GM12878 (cell line): ENCODE measurements around the gene PQBP1. TPM values are rescaled to one million over a fixed set of nuclear protein-coding genes. Genes with fewer than 3 reads are reported as not detected.

Experiments
- ATAC-seq: fragments of 200-7000 bp; cut with Tn5 transposase; 3 replicates; pipeline ENCODE4 v1.9.1; 2020; ENCODE audit warnings: mild to moderate bottlenecking, moderate library complexity
- BruUV-seq: library from RNA; stranded (reverse); fragments of 400-500 nt; replicated peaks from 2 replicates; lab custom pipeline; 2021; lab: Mats Ljungman, UMichigan
- CTCF ChIA-PET: fragments of 300-600 bp; sonication (Branson Sonifier 250); formaldehyde crosslinking; extraction: SDS; loops from one replicate; lab custom pipeline; 2021; ENCODE audit warnings: inconsistent platforms; lab: Yijun Ruan, JAX
- POLR2A ChIA-PET: fragments of 350-600 bp; formaldehyde crosslinking; extraction: SDS; loops from one replicate; lab custom pipeline; 2021; ENCODE audit warnings: inconsistent platforms; lab: Charles Lee
- RAD21 ChIA-PET: fragments of 300-600 bp; sonication (Branson Sonifier 250); formaldehyde crosslinking; loops from one replicate; lab custom pipeline; 2023; ENCODE audit warnings: antibody characterized with exemption; ENCODE audit not compliant: unreplicated experiment; lab: Charles Lee
- SMC1A ChIA-PET: fragments of 300-600 bp; sonication (Branson Sonifier 250); formaldehyde crosslinking; loops from one replicate; lab custom pipeline; 2023; ENCODE audit not compliant: unreplicated experiment, uncharacterized antibody; lab: Charles Lee
- DNase-seq: peaks from one replicate; pipeline ENCODE4 v3.0.0-alpha.2; 2011; ENCODE audit warnings: low read depth, low spot score
- FAIRE-seq: peaks from 3 replicates; lab custom pipeline; 2011; peaks lifted over from hg19 to GRCh38; lab: Jason Lieb, UNC
- H2AFZ ChIP-seq: 2 replicates; pipeline ENCODE4 v1.6.0; 2011; ENCODE audit warnings: low read depth, low read length, control low read depth; ENCODE audit not compliant: control insufficient read depth
- H3K27ac ChIP-seq: 2 replicates; pipeline ENCODE4 v1.5.1; 2011; ENCODE audit warnings: control low read depth; ENCODE audit not compliant: control insufficient read depth, insufficient read depth
- H3K27me3 ChIP-seq, 2 experiments: replicated peaks in 1 of 2; 2 replicates each; pipeline versions ENCODE4 v1.6.0 to v1.6.1; 2011; ENCODE audit warnings: low read length in 1 of 2; ENCODE audit not compliant: control insufficient read depth in 2 of 2, insufficient read depth in 2 of 2
- H3K36me3 ChIP-seq, 2 experiments: 2 replicates each; pipeline ENCODE4 v1.5.1; 2011; ENCODE audit warnings: low read length in 1 of 2; ENCODE audit not compliant: control insufficient read depth in 2 of 2, insufficient read depth in 2 of 2
- H3K4me1 ChIP-seq: 2 replicates; pipeline ENCODE4 v1.6.1; 2011; ENCODE audit warnings: mild to moderate bottlenecking, low read length, moderate library complexity, mixed read lengths; ENCODE audit not compliant: control insufficient read depth, insufficient read depth
- H3K4me2 ChIP-seq: 2 replicates; pipeline ENCODE4 v1.6.0; 2011; ENCODE audit warnings: control low read depth; ENCODE audit not compliant: control insufficient read depth, insufficient read depth
- H3K4me3 ChIP-seq: fragments of 200-600 bp; sonication (generic); 2 replicates; pipeline ENCODE4 v1.5.1; 2016
- H3K79me2 ChIP-seq: 2 replicates; pipeline ENCODE4 v1.6.0; 2011; ENCODE audit warnings: low read length; ENCODE audit not compliant: control insufficient read depth, insufficient read depth
- H3K9ac ChIP-seq: 2 replicates; pipeline ENCODE4 v1.8.0; 2011; ENCODE audit warnings: low read length, control low read depth, mixed read lengths; ENCODE audit not compliant: control insufficient read depth, insufficient read depth
- H3K9me3 ChIP-seq: replicated peaks from 3 replicates; pipeline ENCODE4 v1.5.1; 2011; ENCODE audit warnings: mild to moderate bottlenecking, low read length; ENCODE audit not compliant: control insufficient read depth, insufficient read depth
- H4K20me1 ChIP-seq: 2 replicates; pipeline ENCODE4 v1.6.0; 2011; ENCODE audit not compliant: control insufficient read depth, insufficient read depth
- CEBPB ChIP-seq, 2 experiments: fragments of 150-350 bp in 1 of 2; IDR thresholded peaks; 2 replicates each; pipeline ENCODE4 v1.6.1; 2012 to 2014; ENCODE audit warnings: low read depth in 2 of 2, low read length in 2 of 2, borderline replicate concordance in 1 of 2, inconsistent platforms in 1 of 2
- CHD4 ChIP-seq: fragments of 200-600 bp; sonication (generic); IDR thresholded peaks from 2 replicates; pipeline ENCODE4 v1.6.1; 2016; ENCODE audit warnings: mild to moderate bottlenecking
- CUX1 ChIP-seq: IDR thresholded peaks from 2 replicates; pipeline ENCODE4 v1.6.1; 2012; ENCODE audit warnings: improper control_type of control experiment, low read depth, low read length; ENCODE audit not compliant: insufficient replicate concordance
- IKZF2 ChIP-seq, 2 experiments: fragments of 450-650 bp; IDR thresholded peaks; 2 replicates each; pipeline ENCODE4 v1.6.1; 2017; ENCODE audit warnings: mild to moderate bottlenecking in 2 of 2, moderate library complexity in 2 of 2
- JUNB ChIP-seq: IDR thresholded peaks from 2 replicates; pipeline ENCODE4 v1.6.1; 2016; ENCODE audit warnings: antibody characterized with exemption, mild to moderate bottlenecking
- RELB ChIP-seq: fragments of 450-650 bp; IDR thresholded peaks from 2 replicates; pipeline ENCODE4 v1.6.1; 2017; ENCODE audit warnings: low read depth, mild to moderate bottlenecking, moderate library complexity
- RFX5 ChIP-seq: IDR thresholded peaks from 2 replicates; pipeline ENCODE4 v1.6.1; 2011; ENCODE audit warnings: low read depth, low read length, improper control_type of control experiment
- TBL1XR1 ChIP-seq: IDR thresholded peaks from 2 replicates; pipeline ENCODE4 v1.6.1; 2012; ENCODE audit warnings: low read depth, low read length, improper control_type of control experiment
- TCF12 ChIP-seq: IDR thresholded peaks from 2 replicates; pipeline ENCODE4 v1.6.1; 2011; ENCODE audit warnings: low read depth, mild to moderate bottlenecking, low read length
- WRNIP1 ChIP-seq: IDR thresholded peaks from 2 replicates; pipeline ENCODE4 v1.6.1; 2011; ENCODE audit warnings: low read depth, low read length, improper control_type of control experiment, borderline replicate concordance
- ZNF217 ChIP-seq: fragments of 450-650 bp; IDR thresholded peaks from 2 replicates; pipeline ENCODE4 v1.6.1; 2017; ENCODE audit warnings: antibody characterized with exemption, mild to moderate bottlenecking
- WGBS: methylation state at CpG from one replicate; pipeline ENCODE4 v1.1.6; 2016; ENCODE audit warnings: low lambda C conversion rate; ENCODE audit not compliant: insufficient replicate concordance, insufficient coverage; ENCODE audit errors: missing lambda C conversion rate; 5-methylcytosine and 5-hydroxymethylcytosine counted together
- in situ Hi-C: fragments of 300-500 bp; cut with MboI; formaldehyde crosslinking; loops from 9 replicates; pipeline ENCODE4 v1.14.3; 2018; ENCODE audit warnings: mixed read lengths
- intact Hi-C: fragments of 100-400 bp; cut with micrococcal nuclease; formaldehyde crosslinking; loops from one replicate; pipeline ENCODE4 v1.14.2; 2022; ENCODE audit not compliant: unreplicated experiment
- polyA plus RNA-seq, 11 experiments: library from polyadenylated mRNA; depleted of rRNA in 4 of 11; unstranded in 6 of 11; stranded (reverse) in 5 of 11; fragments of >200 nt; fragmentation: Nextera tagmentation in 4 of 11; fragmentation: Illumina TruSeq in 1 of 11; extraction: Ambion mirVana in 4 of 11; extraction: Trizol in 1 of 11; gene quantifications; 1 replicate in 1 of 11; 2 replicates in 10 of 11; pipeline versions ENCODE4 v1.2.1 to v1.2.3, GENCODE V29; 2011 to 2016; ENCODE audit warnings: inconsistent platforms in 2 of 11, missing spikeins in 2 of 11, low read depth in 1 of 11
- total RNA-seq, 4 experiments: library from RNA; depleted of rRNA in 3 of 4; stranded (reverse); fragments of >200 nt in 3 of 4; fragmentation: Illumina TruSeq in 1 of 4; extraction: Trizol in 1 of 4; gene quantifications; 2 replicates each; pipeline versions ENCODE4 v1.2.1 to v1.2.3, GENCODE V29; 2013 to 2021

Gene PQBP1
- total and polyA plus RNA-seq, 10 of the 15 experiments (the other 5 are each of a cell fraction or from before 2014, with no cell fraction given), result 12.5 to 74.8 (median 68.5) TPM

- Histone ChIP-seq H4K20me1 (no peaks in the 10 kb centered on the region), H3K36me3 (peaks cover 0 to 17% of the 10 kb centered on the region in 2 experiments; a peak in 3 of 4 replicates), H3K27ac (peak overlapping the region; percentile 95), H3K4me3 (no peak overlapping the region), H3K79me2 (peaks cover 45% of the 10 kb centered on the region), H3K4me1 (peaks cover 65% of the 10 kb centered on the region), H2AFZ (no peak overlapping the region), H3K27me3 (no peaks in the 10 kb centered on the region), H3K4me2 (peak overlapping the region; percentile 88), H3K9me3 (no peaks in the 10 kb centered on the region; the same call in 2 of the 3 replicates), H3K9ac (peak overlapping the region; percentile 63)
- ChIA-PET RAD21 (interaction anchor here (0.8 to 3.2 kb wide), 6 partner anchors 10 to 292 kb away, joined by 3 to 17 read pairs (median 4); partner anchors contain the start of genes PQBP1, TFE3 and TIMM17B), SMC1A (interaction anchor here (1.1 to 2.5 kb wide), 6 partner anchors 11 to 203 kb away, joined by 3 to 8 read pairs (median 4); no protein-coding TSS in a partner anchor), POLR2A (interaction anchor here (0.5 to 3.4 kb wide), 12 partner anchors 12 to 368 kb away, joined by 3 to 21 read pairs (median 5); partner anchors contain the start of genes HDAC6, OTUD5, PIM2 and PQBP1), CTCF (interaction anchor here (0.8 to 2.5 kb wide), 6 partner anchors 9 to 233 kb away, joined by 3 to 9 read pairs (median 3); no protein-coding TSS in a partner anchor)
- DNase-seq (peak; percentile 59), FAIRE-seq (no peak), ATAC-seq (peak; percentile 24)
- intact Hi-C loops, result loop anchor here (1.0 to 10.0 kb wide), 4 partner anchors 15 to 857 kb away; partner anchors contain the start of gene HDAC6
- 29% methylated on average over 3 of the region's 3 CpGs for WGBS
- in situ Hi-C loops, result loop anchor here (25.0 kb wide), 1 partner anchor 1727 kb away; the partner anchor contains the start of gene CDK16
- no TSS peak for BruUV-seq
- TF ChIP-seq CHD4 (no peak), TBL1XR1 (peak; percentile 61; the same call in 1 of the 2 replicates), TCF12 (peak; percentile 82), WRNIP1 (no peak), CUX1 (peak; percentile 68), JUNB (no peak), RELB (0 out of 2 replicates have a peak, but pooled peaks have one; percentile 17), CEBPB (IDR thresholded peaks at IDR 0.05; ENCODE audit: borderline replicate concordance in 1 of 2, low read depth in 2 of 2, low read length in 2 of 2) (no peak), ZNF217 (no peak), IKZF2 (IDR thresholded peaks at IDR 0.05) (peak; percentile 69; a peak in 3 of 4 replicates), RFX5 (no peak)
Observed at GRCh38 chrX:48939524-48940228, 41.9 kb downstream of the PQBP1 start.
